ENCODE results near the gene MACROD2. TPM values are rescaled to one million over a fixed set of nuclear protein-coding genes. Genes with fewer than 3 reads are reported as not detected.

Gene MACROD2
- total RNA-seq, 1 experiment from 2014 or later = 3.7 TPM

GRCh38 chr20:14414560-14414959 is 419.2 kb downstream of the MACROD2 start:
- CTCF ChIA-PET = no interaction called here
- intact Hi-C loops (cut with micrococcal nuclease) = no loop called here

More at GRCh38 chr20:14414560-14414959, 419.2 kb downstream of the MACROD2 start:
- BruUV-seq (replicated peaks) = no TSS peak
- H3K27ac ChIP-seq (ENCODE audit: low read depth, low read length) = no peak overlapping the region
- DNase-seq (ENCODE audit: low read depth, low spot score) (no peak), ATAC-seq (no peak)
- RAD21 ChIA-PET (ENCODE audit: low non-redundant PET in 1 of 2, low total read pairs in 2 of 2, uncharacterized antibody in 2 of 2, unreplicated experiment in 2 of 2) = no interaction called here
- H4K20me1 ChIP-seq (ENCODE audit: insufficient read depth) = no peaks in the 10 kb centered on the region
- H3K9me3 ChIP-seq (ENCODE audit: control insufficient read depth in 1 of 2, insufficient read depth in 1 of 2, low read depth in 1 of 2, low read length in 2 of 2) = no peaks in the 10 kb centered on the region
- H3K4me2 ChIP-seq (ENCODE audit: low read length) = no peak overlapping the region
- H3K4me1 ChIP-seq (ENCODE audit: control insufficient read depth in 1 of 2, insufficient read depth in 2 of 2, low read length in 2 of 2) = no peaks in the 10 kb centered on the region
- TF ChIP-seq SRF (IDR thresholded peaks at IDR 0.05; ENCODE audit: low read depth) = no peak
- no peak for TF ChIP-seq TCF7L2 (IDR thresholded peaks at IDR 0.05; ENCODE audit: borderline replicate concordance, extremely low read depth, insufficient read depth, insufficient read length)
- no peak for TF ChIP-seq CBX3 (IDR thresholded peaks at IDR 0.05; ENCODE audit: low read depth)
- no peak for TF ChIP-seq SP1 (IDR thresholded peaks at IDR 0.05; ENCODE audit: low read depth)
- TF ChIP-seq, protein P1, sequence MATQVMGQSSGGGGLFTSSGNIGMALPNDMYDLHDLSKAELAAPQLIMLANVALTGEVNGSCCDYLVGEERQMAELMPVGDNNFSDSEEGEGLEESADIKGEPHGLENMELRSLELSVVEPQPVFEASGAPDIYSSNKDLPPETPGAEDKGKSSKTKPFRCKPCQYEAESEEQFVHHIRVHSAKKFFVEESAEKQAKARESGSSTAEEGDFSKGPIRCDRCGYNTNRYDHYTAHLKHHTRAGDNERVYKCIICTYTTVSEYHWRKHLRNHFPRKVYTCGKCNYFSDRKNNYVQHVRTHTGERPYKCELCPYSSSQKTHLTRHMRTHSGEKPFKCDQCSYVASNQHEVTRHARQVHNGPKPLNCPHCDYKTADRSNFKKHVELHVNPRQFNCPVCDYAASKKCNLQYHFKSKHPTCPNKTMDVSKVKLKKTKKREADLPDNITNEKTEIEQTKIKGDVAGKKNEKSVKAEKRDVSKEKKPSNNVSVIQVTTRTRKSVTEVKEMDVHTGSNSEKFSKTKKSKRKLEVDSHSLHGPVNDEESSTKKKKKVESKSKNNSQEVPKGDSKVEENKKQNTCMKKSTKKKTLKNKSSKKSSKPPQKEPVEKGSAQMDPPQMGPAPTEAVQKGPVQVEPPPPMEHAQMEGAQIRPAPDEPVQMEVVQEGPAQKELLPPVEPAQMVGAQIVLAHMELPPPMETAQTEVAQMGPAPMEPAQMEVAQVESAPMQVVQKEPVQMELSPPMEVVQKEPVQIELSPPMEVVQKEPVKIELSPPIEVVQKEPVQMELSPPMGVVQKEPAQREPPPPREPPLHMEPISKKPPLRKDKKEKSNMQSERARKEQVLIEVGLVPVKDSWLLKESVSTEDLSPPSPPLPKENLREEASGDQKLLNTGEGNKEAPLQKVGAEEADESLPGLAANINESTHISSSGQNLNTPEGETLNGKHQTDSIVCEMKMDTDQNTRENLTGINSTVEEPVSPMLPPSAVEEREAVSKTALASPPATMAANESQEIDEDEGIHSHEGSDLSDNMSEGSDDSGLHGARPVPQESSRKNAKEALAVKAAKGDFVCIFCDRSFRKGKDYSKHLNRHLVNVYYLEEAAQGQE (IDR thresholded peaks at IDR 0.05; ENCODE audit: low read depth) = no peak
- no peak for TF ChIP-seq ZFX (IDR thresholded peaks at IDR 0.05)
- TF ChIP-seq RAD21 (IDR thresholded peaks at IDR 0.05; ENCODE audit: low read depth) = no peak
- TF ChIP-seq YY1 (IDR thresholded peaks at IDR 0.05; ENCODE audit: extremely low read depth, insufficient replicate concordance, low read depth, low read length) = no peak
- no peak for TF ChIP-seq ZBTB33 (IDR thresholded peaks at IDR 0.05; ENCODE audit: extremely low read depth, insufficient replicate concordance, low read length)
- no peak overlapping the region for H3K9ac ChIP-seq (ENCODE audit: low read length)
- H2AFZ ChIP-seq (ENCODE audit: low read depth, low read length, poor library complexity, severe bottlenecking) = no peak overlapping the region
- POLR2A ChIA-PET = no interaction called here
- H3K9me2 ChIP-seq (ENCODE audit: insufficient read depth) = no peaks in the 10 kb centered on the region
- no peaks in the 10 kb centered on the region for H3K27me3 ChIP-seq (ENCODE audit: insufficient read depth, low read length)
- H3K79me2 ChIP-seq (ENCODE audit: insufficient read depth, low read length) = no peaks in the 10 kb centered on the region
- no peak overlapping the region for H3K4me3 ChIP-seq (replicated peaks in 1 of 2; ENCODE audit: low read depth in 1 of 2, low read length in 2 of 2)
- no peaks in the 10 kb centered on the region for H3K36me3 ChIP-seq (ENCODE audit: control insufficient read depth in 1 of 2, insufficient read depth in 2 of 2, low read length in 2 of 2)

Data from HCT116 (cell line).